Measurements from ENCODE around the gene SCO2.

The SCO2 gene

GRCh38 chr22:50562523-50563412 is 37.4 kb upstream of the SCO2 start, which contains the start of gene SYCE3 (continued):
- TF ChIP-seq TCF7L2 (IDR thresholded peaks at IDR 0.05; ENCODE audit: borderline replicate concordance, low read depth, low read length): no peak
- peak; percentile 79; the same call in 1 of the 2 replicates for TF ChIP-seq SCRT1 (tag by site-specific recombination; IDR thresholded peaks at IDR 0.05; ENCODE audit: borderline replicate concordance)
- peak; percentile 67; the same call in 1 of the 2 replicates for TF ChIP-seq ZNF692 (tag by site-specific recombination; IDR thresholded peaks at IDR 0.05)
- peak; percentile 73; the same call in 1 of the 2 replicates for TF ChIP-seq BCL11B (tag by site-specific recombination; IDR thresholded peaks at IDR 0.05; ENCODE audit: low read depth)
- peak; percentile 87 for TF ChIP-seq GLIS1 (tag by site-specific recombination; IDR thresholded peaks at IDR 0.05)
- TF ChIP-seq ZNF785 (tag by site-specific recombination; IDR thresholded peaks at IDR 0.05): no peak
- TF ChIP-seq ZNF473 (tag by site-specific recombination; IDR thresholded peaks at IDR 0.05): no peak

GRCh38 chr22:50561401-50562358 is 36.3 kb upstream of the SCO2 start:
- POLR2A ChIA-PET: interaction anchor here (0.6 to 1.3 kb wide), 3 partner anchors 13 to 60 kb away, joined by 3 to 4 read pairs (median 3); no protein-coding TSS in a partner anchor
- H3K9me3 ChIP-seq (ENCODE audit: control insufficient read depth, insufficient read depth, low read depth, low read length): no peaks in the 10 kb centered on the region

GRCh38 chr22:50560034-50560433 is 34.6 kb upstream of the SCO2 start:
- ChIA-PET POLR2A (interaction anchor here (1.3 kb wide), 1 partner anchor 15 kb away, joined by 3 read pairs; no protein-coding TSS in a partner anchor), CTCF (interaction anchor here (0.6 to 1.6 kb wide), 4 partner anchors 15 to 128 kb away, joined by 3 to 7 read pairs (median 4); partner anchors contain the start of genes KLHDC7B and SCO2)
- TF ChIP-seq ZSCAN16 (tag by site-specific recombination; IDR thresholded peaks at IDR 0.05) (no peak), ZNF776 (tag by site-specific recombination; IDR thresholded peaks at IDR 0.05; ENCODE audit: borderline replicate concordance) (no peak), BCL11B (tag by site-specific recombination; IDR thresholded peaks at IDR 0.05; ENCODE audit: low read depth) (no peak), PATZ1 (tag by site-specific recombination; IDR thresholded peaks at IDR 0.05) (no peak), ZNF529 (tag by site-specific recombination; IDR thresholded peaks at IDR 0.05; ENCODE audit: insufficient replicate concordance) (no peak), ZNF658 (tag by site-specific recombination; IDR thresholded peaks at IDR 0.05) (no peak), HOXD13 (CRISPR knock-in tag; IDR thresholded peaks at IDR 0.05; ENCODE audit: borderline replicate concordance) (no peak), ZNF561 (tag by site-specific recombination; IDR thresholded peaks at IDR 0.05; ENCODE audit: borderline replicate concordance) (no peak), IKZF3 (tag by site-specific recombination; IDR thresholded peaks at IDR 0.05) (no peak), ZNF18 (tag by site-specific recombination; IDR thresholded peaks at IDR 0.05) (no peak)
- TF ChIP-seq, protein P1, sequence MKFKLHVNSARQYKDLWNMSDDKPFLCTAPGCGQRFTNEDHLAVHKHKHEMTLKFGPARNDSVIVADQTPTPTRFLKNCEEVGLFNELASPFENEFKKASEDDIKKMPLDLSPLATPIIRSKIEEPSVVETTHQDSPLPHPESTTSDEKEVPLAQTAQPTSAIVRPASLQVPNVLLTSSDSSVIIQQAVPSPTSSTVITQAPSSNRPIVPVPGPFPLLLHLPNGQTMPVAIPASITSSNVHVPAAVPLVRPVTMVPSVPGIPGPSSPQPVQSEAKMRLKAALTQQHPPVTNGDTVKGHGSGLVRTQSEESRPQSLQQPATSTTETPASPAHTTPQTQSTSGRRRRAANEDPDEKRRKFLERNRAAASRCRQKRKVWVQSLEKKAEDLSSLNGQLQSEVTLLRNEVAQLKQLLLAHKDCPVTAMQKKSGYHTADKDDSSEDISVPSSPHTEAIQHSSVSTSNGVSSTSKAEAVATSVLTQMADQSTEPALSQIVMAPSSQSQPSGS (tag by site-specific recombination; IDR thresholded peaks at IDR 0.05; ENCODE audit: low read depth): no peak

More at GRCh38 chr22:50561401-50562358, 36.3 kb upstream of the SCO2 start:
- TF ChIP-seq KLF8 (tag by site-specific recombination; IDR thresholded peaks at IDR 0.05): peak; percentile 70; the same call in 1 of the 2 replicates
- TF ChIP-seq ZNF426 (tag by site-specific recombination; IDR thresholded peaks at IDR 0.05): no peak
- TF ChIP-seq SP2 (tag by site-specific recombination; IDR thresholded peaks at IDR 0.05): peak; percentile 40; the same call in 1 of the 2 replicates
- TF ChIP-seq ZNF37A (tag by site-specific recombination; IDR thresholded peaks at IDR 0.05): no peak
- no peak for TF ChIP-seq ZNF335 (tag by site-specific recombination; conservative IDR thresholded peaks at IDR 0.05)
- 0 out of 2 replicates have a peak, but pooled peaks have one; percentile 9 for TF ChIP-seq EGR2 (tag by site-specific recombination; IDR thresholded peaks at IDR 0.05; ENCODE audit: low read depth)
- no peak for TF ChIP-seq ZNF670 (tag by site-specific recombination; IDR thresholded peaks at IDR 0.05; ENCODE audit: low read depth)
- peak; percentile 81 for TF ChIP-seq KLF1 (tag by site-specific recombination; IDR thresholded peaks at IDR 0.05)
- TF ChIP-seq YY1 (tag by site-specific recombination; IDR thresholded peaks at IDR 0.05): no peak
- Histone ChIP-seq H3K4me3 (ENCODE audit: low read depth, low read length) (no peak overlapping the region), H3K36me3 (ENCODE audit: control insufficient read depth in 2 of 2, insufficient read depth in 1 of 2, low read length in 2 of 2) (no peaks in the 10 kb centered on the region), H3K4me1 (ENCODE audit: control insufficient read depth, insufficient read depth, low read length) (0 out of 2 replicates have a peak, but pooled peaks cover 2% of the 10 kb centered on the region), H3K27ac (ENCODE audit: extremely low read depth, low read depth, low read length) (no peak overlapping the region)
- CTCF ChIA-PET: interaction anchor here (0.7 to 1.6 kb wide), 2 partner anchors 13 to 36 kb away, joined by 3 to 4 read pairs; partner anchors contain the start of gene SCO2

More at GRCh38 chr22:50560034-50560433, 34.6 kb upstream of the SCO2 start:
- Histone ChIP-seq H3K36me3 (ENCODE audit: control insufficient read depth in 2 of 2, insufficient read depth in 1 of 2, low read length in 2 of 2) (no peaks in the 10 kb centered on the region), H3K4me1 (ENCODE audit: control insufficient read depth, insufficient read depth, low read length) (0 out of 2 replicates have a peak, but pooled peaks cover 2% of the 10 kb centered on the region), H3K4me3 (ENCODE audit: low read depth, low read length) (no peak overlapping the region), H3K27ac (ENCODE audit: extremely low read depth, low read depth, low read length) (no peak overlapping the region), H3K9me3 (ENCODE audit: control insufficient read depth, insufficient read depth, low read depth, low read length) (no peaks in the 10 kb centered on the region)
